T-helper 9 cell (primary cell): ENCODE data around the gene MED15.
A peak's percentile ranks its signal among the peaks of the same experiment; 100 is the strongest.

Source experiments
- DNase-seq: peaks from one replicate; pipeline ENCODE4 v3.0.0-alpha.2; 2020

MED15 gene

DNA sequence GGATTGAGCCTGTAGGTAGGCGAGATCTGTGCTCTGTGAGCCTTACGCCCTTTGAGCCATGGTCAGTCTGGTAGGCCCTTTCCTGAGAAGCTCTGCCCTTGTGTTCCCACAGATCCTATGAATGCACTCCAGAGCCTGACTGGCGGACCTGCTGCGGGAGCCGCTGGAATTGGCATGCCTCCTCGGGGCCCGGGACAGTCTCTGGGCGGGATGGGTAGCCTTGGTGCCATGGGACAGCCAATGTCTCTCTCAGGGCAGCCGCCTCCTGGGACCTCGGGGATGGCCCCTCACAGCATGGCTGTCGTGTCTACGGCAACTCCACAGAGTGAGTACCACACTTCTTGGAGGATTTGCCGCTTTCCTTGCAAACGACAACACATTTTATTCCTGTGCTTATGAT, 47.4 kb downstream of the MED15 start:
- DNase-seq, result no peak

DNA sequence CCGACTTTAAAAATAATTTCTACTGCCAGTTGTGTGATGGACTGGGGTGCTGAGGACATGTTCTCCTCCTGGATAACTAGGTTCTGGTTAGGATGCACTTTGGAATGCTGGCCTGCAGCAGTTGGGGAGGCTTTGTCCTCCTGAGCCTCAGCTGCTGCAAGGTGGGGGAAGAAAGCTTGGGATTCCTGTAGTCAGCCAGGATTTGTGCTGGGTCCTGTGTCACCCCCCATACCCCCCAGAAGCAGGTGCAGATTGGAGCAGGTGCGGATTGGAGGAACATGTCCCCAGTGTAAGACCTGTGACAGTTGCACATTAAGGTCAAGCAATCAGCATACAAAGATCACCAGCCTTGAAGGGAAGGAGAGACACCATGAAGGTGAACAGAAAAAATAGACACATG, 51.1 kb downstream of the MED15 start:
- DNase-seq, result no peak

DNA sequence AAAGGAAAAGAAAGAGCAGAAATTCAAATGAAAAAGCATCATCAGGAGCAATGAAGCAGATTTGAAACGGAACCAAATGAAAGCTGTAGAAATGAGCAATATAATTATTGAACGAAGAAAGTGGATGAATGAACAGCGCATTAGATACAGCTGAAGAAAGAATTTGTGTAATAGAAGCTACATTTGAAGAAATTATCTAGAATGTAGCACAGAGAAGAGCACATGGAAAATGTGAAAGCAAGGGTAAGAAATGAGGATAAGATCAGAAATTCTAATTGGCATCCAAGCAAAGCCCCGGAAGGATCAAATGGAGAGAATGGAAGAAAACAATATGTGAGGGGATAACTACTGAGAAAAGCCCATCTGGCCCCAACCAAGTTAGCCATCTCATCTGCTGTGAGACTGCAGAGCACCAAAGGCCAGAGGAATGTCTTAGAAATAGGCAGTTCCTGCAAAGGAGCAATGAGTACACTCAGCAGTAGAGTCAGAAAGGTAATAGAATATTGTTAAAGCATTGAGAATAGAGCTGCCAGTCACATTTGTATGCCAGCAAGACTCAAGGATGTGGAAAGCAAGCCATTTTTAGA, 51.9 kb downstream of the MED15 start:
- no peak for DNase-seq

DNA sequence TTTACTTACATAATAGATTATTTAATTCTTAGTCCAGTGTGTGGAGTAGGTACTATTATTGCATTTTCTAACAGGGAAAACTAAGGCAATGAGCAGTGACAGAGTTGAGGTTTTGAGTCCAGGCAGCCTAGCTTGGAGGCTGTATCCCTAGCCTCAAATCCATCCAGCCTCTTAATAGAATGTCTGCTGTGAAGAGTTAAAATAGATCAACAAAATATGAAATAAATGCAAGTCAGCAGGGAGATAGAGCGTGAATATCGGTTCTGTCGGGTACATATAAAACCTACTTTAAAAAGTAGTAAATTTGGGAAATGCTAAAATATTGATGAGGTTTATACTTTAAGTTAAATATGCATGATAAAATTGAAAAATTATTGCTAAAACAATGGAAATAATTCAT, 53.3 kb downstream of the MED15 start:
- no peak for DNase-seq

DNA sequence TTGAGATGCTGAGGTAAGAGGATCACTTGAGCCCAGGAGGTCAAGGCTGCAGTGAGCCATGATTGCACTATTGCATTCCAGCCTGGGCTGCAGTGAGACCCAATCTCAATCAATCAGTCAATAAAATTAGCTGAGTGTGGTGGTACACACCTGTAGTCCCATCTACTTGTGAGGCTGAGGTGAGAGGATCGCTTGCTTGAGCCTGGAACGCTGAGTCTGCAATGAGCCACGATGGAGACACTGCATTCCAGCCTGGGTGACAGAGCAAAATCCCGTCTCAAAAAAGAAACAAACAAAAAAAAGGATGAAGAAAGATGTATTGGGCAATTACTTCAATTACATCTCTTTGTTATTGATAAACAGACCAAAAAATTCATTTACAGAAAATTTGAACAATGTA, 54.5 kb downstream of the MED15 start:
- DNase-seq, result no peak

DNA sequence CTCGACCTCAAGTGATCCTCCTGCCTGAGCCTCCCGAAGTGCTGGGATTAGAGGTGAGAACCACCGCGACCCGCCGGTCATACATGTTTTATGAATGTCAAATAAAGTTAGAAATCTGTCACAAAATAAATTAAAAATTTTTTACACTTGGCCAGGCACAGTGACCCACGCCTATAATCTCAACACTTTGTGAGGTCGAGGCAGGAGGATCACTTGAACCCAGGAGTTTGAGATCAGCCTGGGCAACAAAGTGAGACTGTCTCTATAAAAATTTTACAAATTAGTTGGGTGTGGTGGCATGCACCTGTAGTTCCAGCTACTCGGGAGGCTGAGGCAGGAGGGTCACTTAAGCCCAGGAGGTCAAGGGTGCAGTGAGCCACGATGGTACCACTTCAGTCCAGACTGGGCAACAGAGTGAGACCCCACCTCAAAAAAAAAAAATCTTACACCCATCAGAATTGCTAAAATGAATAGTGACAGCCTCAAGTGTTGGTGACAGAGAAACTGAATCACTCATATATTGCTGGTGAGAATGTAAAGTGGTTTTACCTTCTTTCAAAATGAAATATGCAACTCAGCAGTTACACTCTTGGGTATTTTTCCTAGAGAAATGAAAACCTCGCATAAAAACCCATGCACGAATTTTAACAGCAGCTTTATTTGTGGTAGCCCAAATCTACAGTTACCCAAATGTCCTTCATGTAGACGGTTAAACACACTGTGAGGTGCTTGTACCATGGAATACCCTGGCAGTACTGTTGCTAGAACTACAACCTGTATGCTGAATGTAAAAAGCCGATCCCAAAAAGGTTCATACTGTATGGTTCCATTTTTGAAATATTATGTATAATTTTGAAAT, 55.4 kb downstream of the MED15 start:
- DNase-seq, result no peak

DNA sequence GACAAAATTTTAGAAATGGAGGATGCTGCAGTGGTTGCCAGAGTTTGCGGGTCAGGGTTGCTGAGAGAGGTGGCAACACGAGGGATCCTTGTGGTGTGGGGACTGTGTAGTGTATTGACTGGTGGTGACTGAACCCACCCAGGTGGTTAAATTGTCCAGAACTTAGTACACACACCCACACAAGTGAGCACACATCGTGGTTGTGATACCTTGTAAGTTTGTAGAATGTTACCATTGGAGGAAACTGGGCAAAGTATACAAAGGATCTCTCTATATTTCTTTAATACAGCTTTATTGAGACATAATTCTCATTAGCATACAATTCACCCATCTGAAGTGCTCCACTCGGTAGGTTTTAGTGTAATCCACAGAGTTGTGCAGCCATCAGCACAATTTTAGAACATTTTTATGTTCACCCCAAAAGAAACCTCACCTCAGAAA, 56.1 kb downstream of the MED15 start:
- DNase-seq, result no peak

DNA sequence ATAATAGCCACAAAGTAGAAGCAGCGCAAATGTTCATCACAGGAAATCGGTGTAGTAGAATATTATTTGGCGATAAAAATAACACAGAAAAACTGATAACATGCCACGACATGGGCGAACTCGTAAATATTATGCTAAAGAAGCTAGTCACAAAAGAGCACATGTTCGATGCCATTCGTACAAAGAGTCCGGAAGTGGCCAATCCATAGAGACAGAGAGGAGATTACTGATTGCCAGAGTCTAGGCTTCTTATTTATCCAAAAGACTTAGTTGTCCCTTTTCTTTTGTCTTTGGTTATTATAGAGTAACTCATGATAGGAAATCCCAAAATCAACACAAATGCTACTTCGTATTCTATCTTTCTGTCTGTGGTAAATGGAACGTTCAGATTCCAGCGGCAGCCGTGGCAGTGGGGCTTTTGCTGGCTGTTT, 56.5 kb downstream of the MED15 start:
- DNase-seq, result no peak

DNA sequence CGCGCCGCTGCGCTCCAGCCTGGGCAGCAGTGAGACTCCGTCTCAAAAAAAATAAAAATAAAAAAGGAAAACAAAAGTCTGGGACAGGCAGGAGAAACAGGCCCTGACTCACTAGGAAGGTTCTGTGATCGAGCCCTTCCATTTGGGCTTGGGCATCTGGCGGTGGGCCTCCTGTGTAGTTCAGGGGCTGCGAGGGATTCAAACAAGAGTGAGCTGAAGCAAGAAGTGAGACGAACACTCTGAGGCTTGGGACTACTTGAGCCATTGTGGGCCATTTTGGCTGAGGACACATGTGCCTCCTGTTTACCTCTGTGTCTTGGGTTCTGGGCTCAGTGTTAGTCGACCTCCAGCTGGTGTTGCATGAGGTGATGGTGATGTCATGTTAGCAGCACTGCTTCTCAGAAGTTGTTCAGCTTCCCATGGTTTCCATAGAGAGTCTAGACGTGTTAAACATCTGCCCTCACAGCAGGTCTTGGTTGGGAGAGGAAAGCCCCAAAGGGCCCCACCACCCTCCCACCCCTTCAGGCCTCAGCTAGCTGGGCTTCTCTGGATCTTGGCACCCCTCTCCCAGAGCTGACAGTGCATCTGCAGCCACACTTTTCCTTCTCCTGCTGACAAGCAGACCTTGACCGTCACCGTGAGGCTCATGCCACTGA, 57.8 kb downstream of the MED15 start:
- DNase-seq, result no peak

DNA sequence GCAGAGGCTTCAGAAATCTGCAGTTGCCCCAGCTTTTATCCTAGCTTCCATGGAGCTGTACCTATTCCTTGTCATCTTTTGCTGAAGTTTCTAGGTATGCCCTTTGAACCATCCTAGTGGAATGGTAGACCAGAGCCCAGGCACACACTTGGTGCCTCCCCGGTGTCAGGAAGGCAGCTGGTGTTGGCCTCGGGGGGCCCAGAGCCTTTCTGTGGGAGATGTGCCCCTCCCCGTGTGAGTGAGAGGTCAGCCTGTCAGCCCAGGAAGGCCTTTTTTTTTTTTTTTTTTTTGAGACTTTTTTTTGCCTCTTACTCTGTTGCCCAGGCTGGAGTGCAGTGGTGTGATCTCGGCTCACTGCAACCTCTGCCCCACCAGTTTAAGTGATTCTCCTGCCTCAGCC, 58.4 kb downstream of the MED15 start:
- no peak for DNase-seq

DNA sequence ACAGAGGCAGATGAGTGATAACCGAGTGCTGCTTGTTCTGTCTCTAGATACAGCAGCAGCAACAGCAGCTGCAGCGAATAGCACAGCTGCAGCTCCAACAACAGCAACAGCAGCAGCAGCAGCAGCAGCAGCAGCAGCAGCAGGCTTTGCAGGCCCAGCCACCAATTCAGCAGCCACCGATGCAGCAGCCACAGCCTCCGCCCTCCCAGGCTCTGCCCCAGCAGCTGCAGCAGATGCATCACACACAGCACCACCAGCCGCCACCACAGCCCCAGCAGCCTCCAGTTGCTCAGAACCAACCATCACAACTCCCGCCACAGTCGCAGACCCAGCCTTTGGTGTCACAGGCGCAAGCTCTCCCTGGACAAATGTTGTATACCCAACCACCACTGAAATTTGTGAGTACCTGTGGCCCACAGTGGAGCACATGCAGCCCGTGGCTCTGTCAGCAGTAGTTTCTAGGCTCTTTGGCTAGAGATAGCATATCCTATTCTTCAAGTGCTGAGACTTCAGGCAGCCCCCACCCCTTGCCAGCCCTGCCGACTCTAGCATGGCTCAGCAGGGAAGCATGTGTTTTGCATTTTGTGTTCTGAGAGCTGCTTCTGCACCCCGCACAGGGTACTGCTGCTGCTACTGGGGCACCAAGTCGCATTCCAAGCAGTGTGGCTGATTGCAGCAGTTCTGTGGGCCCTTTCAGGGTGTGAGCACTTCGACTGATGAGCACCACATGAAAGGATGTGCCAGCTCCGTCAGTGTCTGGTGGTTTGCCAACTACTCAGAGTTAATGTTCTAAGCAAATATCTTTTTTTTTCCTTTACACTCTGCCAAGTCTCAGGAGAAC, 59.2 kb downstream of the MED15 start:
- peak; percentile 62 for DNase-seq

DNA sequence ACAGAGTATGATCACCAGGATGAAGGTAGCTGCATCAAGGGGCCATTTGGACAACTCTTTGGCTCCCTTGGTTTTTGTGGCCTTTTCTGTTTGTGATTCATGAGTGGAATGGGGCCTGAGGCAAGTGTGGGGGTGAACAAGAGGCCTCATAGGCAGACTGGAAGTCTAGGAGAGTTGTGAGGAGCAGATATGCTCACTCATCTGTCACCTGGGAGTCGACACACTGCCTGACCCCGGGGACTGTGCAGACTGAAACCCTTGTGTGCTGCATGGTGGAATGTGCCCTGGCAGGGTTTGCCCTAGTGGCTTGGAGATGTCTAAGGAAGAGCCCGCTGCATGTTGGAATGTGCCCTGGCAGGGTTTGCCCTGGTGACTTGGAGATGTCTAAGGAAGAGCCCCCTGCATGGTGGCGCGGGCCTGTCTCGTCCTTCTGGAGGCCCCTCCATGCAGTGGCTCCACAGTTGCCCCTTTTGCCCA, 60.0 kb downstream of the MED15 start:
- no peak for DNase-seq

DNA sequence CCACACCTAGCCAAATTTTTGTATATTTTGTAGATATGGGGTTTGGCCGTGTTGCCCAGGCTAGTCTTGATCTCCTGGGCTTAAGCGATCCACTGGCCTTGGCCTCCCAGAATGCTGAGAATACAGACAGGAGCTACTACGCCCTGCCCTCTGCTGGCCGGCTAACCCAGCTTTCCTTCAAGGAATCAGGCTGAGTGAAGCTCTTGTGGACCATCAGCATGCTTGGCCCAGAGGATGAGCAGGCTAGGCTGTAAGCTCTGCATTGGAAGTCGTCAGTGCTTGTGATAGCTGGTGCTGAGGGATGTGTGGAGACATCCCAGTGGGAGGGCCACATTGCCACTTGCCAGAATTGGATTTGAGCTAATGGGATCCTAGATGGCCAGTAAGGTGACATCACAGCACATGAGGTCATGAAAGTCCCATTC, 60.6 kb downstream of the MED15 start:
- DNase-seq, result no peak

DNA sequence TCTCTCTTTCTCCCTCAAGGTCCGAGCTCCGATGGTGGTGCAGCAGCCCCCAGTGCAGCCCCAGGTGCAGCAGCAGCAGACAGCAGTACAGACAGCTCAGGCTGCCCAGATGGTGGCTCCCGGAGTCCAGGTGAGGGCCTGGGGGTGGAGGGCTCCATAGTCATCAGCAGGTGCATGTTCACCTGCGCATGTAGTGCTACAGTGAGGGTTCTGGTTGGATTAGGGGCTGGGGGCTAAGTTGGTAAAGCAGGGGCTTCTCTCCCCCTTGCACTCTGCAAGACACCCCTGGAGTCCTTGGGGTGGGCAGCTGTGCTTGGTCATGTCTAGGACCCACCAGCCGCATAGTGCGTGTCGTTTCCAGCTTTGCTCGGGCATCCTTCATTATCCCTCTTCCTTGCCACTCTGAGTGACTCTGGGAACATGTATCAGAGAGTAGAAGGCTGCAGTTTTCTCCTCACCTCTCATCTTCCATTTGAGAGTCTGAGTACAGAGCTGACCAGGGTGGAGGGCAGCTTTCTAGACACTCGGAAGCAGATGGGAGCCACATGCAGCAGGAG, 61.2 kb downstream of the MED15 start:
- DNase-seq, result no peak

DNA sequence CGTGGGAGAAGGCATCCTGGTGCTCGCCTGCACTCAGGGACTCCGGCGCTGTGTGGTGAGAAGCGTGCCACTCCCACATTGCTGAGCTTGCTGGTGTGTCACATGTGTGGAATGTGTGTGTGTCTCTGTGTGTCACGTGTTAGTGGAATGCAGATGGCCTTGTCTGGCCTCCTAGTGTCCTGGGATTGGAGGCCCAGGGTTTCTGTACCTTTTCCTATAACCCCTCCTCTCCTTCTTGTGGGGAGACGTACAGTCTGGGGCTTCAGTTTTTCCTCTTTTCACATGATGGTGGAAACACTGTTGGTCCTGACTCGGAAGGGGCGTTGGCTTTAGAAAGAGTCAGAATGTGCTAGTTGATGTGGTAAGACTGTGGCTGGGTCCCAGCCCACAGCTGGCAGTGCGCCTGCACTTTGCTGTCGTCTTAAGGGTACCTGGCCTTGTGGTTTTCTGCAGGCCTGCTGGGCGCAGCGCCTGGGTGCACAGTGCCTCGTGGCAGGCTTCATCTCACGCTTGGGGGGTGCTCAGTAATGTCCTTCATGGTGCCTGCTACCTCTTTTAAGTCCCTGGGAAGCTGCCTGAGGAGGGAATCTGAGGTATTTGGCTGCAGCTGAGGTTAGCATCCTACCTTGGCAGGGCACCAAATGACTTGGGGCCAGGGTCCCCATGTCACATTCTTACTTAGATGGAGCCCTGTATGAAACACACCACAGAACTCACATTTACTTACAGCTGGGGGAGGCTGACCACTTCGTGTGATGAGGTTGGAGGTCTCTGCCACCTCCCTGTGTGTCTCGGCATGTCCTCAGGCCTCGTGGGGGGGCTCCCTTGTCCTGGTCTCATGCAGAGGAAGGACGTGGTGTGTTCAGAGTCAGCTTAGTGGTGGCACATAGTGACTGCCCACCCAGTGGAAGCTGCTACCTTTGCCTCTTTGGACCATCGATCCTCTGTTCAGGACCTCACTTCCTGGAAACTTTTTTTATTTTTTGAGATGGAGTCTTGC, 61.9 kb downstream of the MED15 start:
- DNase-seq, result peak; percentile 76

DNA sequence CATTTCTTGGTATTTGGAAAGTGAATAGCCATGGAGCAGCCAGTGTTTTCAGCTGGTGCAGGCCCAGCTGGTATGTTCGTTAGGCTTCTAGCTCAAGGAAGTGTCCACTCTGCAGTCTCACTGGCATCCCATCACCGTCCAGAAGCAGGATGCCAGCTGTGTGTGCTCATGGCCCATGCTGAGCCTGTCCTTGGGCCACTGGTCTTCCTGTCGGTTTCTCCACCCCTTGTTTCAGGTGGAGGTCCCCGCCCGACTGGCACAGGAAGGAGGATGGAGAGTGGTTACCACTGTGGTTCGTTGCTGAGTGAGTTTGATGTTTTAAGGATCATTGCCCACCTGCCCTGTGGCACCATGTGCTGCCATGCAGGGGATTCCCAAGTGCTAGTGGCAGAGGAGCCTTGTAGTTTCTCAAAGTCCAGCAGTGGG, 63.7 kb downstream of the MED15 start:
- DNase-seq, result no peak

DNA sequence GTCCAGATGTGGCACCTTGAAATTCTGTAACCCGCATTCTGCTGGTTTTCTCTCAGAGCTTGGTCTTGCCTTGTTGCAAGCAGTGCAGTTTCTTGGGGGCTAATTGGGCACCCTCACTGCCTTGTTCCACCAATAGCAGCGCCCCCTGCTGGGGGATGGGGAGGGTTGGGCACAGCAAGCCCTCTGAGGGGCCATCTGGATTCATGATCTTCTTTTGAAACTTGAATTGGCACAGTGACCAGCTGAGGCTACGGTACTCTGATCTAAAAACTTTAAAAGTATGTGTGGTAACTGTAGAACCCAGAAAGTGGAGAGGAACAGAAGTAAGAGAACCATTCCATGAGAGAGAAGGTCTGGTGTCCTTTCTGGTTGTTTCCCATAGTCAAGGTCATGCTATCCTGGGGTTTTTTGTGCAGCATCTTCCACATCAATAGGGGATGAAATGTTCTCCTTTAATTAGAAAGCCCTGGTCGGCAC, 64.2 kb downstream of the MED15 start:
- DNase-seq, result peak; percentile 70

DNA sequence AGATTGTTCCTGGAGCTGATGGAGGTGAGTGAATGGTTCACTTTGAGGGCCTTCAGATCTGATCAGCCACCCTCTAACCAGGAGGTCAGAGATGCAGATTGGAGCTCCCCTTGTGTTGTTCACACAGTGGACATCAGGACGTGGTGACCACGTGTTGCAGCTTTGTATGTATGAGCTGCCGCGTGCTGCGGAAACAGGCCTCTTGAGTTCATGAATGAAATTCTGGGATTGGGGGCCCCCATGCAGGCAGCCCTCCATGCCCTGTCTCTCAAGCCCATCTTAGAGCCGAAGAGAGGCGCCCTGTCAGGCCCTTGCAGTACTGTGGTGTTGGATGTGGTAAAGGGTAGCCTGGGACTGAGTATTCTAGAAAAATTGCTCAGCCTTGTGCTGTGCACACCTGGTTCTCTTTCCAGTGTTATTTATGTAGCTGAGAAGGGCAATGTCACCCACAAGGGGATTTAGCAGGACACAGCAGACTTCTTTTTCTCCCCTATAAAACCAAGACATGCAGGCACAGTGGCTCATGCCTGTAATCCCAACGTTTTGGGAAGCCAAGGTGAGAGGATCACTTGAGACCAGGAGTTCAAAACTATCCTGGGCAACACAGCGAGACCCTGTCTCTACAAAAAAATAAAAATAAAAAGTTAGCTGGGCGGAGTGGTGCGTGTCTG, 64.9 kb downstream of the MED15 start:
- no peak for DNase-seq

DNA sequence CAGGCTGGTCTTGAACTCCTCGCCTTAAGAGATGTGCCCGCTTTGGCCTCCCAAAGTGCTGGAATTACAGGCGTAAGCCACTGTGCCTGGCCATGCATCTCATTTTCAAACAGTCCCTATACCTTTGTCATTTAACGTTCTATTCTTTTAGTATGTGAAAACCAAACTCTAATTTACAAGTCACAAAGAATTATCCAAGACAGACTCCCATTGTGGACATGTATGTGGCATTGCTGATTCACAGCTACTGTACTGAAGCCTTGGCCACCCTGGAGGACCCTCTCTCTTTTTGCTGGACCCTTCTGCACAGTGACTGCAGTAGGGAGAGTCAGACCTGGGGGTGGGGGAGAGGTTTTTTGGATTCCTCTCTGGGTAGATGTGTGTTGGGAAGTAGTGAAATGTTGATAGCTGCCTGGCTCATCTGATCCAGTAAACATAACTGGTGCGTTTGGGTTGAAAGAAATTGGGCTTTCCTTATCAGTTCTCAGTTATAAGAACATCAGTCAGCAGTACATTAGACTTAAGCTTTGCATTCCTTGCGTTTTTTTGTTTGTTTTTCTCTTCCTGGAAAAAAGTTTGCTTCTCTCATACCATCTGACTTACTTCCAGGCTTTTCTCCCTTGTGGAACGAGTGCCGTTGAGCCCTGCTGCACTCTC, 65.9 kb downstream of the MED15 start:
- DNase-seq, result no peak
